AG04450 (cell line): ENCODE results near the gene NRAP. TPM values are rescaled to one million over a fixed set of nuclear protein-coding genes. Genes with fewer than 3 reads are reported as not detected.

Experiments used
- CTCF ChIA-PET: fragments of 300-600, 350-600 bp; formaldehyde crosslinking; extraction: SDS; loops from one replicate; lab custom pipeline; 2022; ENCODE audit warnings: antibody characterized with exemption, inconsistent platforms; lab: Charles Lee
- POLR2A ChIA-PET: fragments of 350-600 bp; formaldehyde crosslinking; extraction: SDS; loops from one replicate; lab custom pipeline; 2021; ENCODE audit warnings: antibody characterized with exemption, inconsistent platforms; lab: Yijun Ruan, JAX
- DNase-seq: peaks from one replicate; pipeline ENCODE4 v3.0.0-alpha.2; 2011; ENCODE audit warnings: low read depth, low spot score
- H3K27ac ChIP-seq: one replicate; pipeline ENCODE4 v1.5.1; 2012; ENCODE audit warnings: low read depth, low read length, control low read depth
- H3K27me3 ChIP-seq: one replicate; pipeline ENCODE4 v1.6.0; 2012; ENCODE audit warnings: low read length; ENCODE audit not compliant: control insufficient read depth, insufficient read depth
- H3K4me3 ChIP-seq: 2 replicates; pipeline ENCODE4 v1.5.1; 2011; ENCODE audit warnings: mild to moderate bottlenecking, low read depth, low read length, control low read depth
- H3K9me3 ChIP-seq: 2 replicates; pipeline ENCODE4 v1.5.1; 2012; ENCODE audit warnings: low read length; ENCODE audit not compliant: control insufficient read depth, insufficient read depth
- polyA plus RNA-seq: library from polyadenylated mRNA; depleted of rRNA; stranded (reverse); fragments of >200 nt; gene quantifications from 2 replicates; pipeline ENCODE4 v1.2.3, GENCODE V29; 2011; rRNA removed
- TF ChIP-seq, protein P1 (sequence below): IDR thresholded peaks from 2 replicates; pipeline ENCODE4 v1.5.1; 2011; ENCODE audit warnings: low read depth, low read length, control low read depth, inconsistent platforms

NRAP gene
- polyA plus RNA-seq, 1 experiment = not detected

DNA sequence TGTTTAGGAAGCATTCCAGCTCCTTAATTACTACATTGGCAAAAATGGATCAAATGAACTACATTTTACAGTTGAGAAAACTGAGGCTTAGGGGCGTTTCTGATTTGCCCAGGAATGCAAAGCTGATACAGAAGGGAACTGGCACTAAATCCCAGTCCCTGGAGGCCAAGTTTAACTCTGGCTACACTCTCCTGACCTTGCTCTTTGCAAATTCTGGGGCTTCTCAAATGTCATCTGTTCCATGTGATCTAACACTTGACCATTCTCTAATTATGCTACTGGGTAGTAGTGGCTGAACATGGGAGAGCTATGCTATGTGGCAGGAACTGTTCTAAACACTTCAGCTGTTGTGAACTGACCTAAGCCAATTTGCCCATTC lies 122.3 kb downstream of the NRAP start:
- no peak for DNase-seq
- Histone ChIP-seq H3K27me3 (no peaks in the 10 kb centered on the region), H3K9me3 (no peaks in the 10 kb centered on the region), H3K27ac (no peak overlapping the region), H3K4me3 (no peak overlapping the region)
- CTCF ChIA-PET = interaction anchor here (0.7 kb wide), 1 partner anchor 29 kb away, joined by 4 read pairs; no protein-coding TSS in a partner anchor
- TF ChIP-seq, protein P1, sequence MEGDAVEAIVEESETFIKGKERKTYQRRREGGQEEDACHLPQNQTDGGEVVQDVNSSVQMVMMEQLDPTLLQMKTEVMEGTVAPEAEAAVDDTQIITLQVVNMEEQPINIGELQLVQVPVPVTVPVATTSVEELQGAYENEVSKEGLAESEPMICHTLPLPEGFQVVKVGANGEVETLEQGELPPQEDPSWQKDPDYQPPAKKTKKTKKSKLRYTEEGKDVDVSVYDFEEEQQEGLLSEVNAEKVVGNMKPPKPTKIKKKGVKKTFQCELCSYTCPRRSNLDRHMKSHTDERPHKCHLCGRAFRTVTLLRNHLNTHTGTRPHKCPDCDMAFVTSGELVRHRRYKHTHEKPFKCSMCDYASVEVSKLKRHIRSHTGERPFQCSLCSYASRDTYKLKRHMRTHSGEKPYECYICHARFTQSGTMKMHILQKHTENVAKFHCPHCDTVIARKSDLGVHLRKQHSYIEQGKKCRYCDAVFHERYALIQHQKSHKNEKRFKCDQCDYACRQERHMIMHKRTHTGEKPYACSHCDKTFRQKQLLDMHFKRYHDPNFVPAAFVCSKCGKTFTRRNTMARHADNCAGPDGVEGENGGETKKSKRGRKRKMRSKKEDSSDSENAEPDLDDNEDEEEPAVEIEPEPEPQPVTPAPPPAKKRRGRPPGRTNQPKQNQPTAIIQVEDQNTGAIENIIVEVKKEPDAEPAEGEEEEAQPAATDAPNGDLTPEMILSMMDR = no peak
- POLR2A ChIA-PET = no interaction called here

- DNase-seq = no peak
- ChIA-PET CTCF (no interaction called here), POLR2A (no interaction called here)
- Histone ChIP-seq H3K27ac (no peak overlapping the region), H3K9me3 (no peaks in the 10 kb centered on the region), H3K4me3 (no peak overlapping the region), H3K27me3 (no peaks in the 10 kb centered on the region)
- TF ChIP-seq, protein P1 = no peak
These were observed 122.8 kb downstream of the NRAP start for GRCh38 chr10:113540845-113541548.

- POLR2A ChIA-PET = no interaction called here
- no peaks in the 10 kb centered on the region for H3K9me3 ChIP-seq
- TF ChIP-seq, protein P1 = no peak
- H3K27me3 ChIP-seq = no peaks in the 10 kb centered on the region
- no peak overlapping the region for H3K27ac ChIP-seq
- no peak for DNase-seq
- CTCF ChIA-PET = no interaction called here
- no peak overlapping the region for H3K4me3 ChIP-seq
These were observed 124.1 kb downstream of the NRAP start for GRCh38 chr10:113539789-113540188.

Other genes with a start within 250 kb of the NRAP start
- gene HABP2, start 111.0 kb downstream of the NRAP start, polyA plus RNA-seq = not detected in 2 replicates
- 28.6 and 33.7 TPM in 2 replicates for gene CASP7, start 15.9 kb upstream of the NRAP start, polyA plus RNA-seq
- not detected in 2 replicates for gene PLEKHS1, start 87.6 kb upstream of the NRAP start, polyA plus RNA-seq
- 4.4 and 6.3 TPM in 2 replicates for gene DCLRE1A, start 190.0 kb upstream of the NRAP start, polyA plus RNA-seq
- gene NHLRC2, start 190.6 kb upstream of the NRAP start, polyA plus RNA-seq = 6.8 and 7.6 TPM in 2 replicates